Measurements from ENCODE around the gene DND1.

Gene DND1

DNA sequence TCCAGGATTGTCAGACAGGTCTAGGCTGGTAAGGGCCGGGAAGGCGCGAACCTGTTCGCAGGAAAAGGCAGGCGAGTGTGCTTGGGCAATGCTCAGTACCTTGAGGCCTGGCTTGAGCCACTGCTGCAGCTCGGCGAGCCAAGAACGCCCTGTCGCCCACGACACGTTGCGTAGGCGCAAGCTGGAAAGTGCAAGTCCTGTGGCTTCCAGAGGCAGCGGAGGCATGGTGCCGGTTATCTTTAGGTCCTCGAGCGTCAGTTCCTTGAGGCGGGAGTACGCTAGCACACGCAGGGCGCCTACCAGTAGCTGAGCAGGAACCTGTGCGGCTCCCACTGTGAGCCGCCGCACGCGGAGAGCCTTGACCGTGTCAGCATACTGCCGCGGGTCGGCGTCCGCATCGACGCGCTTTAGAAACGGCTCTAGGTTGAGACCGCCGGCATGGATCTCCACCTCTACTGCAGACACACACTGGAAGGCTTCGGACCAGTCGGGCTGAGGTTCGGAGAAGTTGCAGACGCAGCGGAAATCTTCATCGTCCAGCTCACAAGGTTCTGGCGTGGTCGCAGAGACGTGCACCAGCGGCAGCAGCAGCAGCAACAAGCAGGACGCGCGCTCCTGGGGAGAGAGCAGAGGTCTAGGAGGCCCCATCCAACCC, 40.9 kb downstream of the DND1 start:
- peaks cover 5% of the 10 kb centered on the region; the same call in 1 of the 2 replicates for H3K4me1 ChIP-seq
- DNase-seq = peak; percentile 20
- peak overlapping the region; percentile 58 for H3K4me3 ChIP-seq (ENCODE audit: low read depth, low read length)
- TF ChIP-seq, protein P1, sequence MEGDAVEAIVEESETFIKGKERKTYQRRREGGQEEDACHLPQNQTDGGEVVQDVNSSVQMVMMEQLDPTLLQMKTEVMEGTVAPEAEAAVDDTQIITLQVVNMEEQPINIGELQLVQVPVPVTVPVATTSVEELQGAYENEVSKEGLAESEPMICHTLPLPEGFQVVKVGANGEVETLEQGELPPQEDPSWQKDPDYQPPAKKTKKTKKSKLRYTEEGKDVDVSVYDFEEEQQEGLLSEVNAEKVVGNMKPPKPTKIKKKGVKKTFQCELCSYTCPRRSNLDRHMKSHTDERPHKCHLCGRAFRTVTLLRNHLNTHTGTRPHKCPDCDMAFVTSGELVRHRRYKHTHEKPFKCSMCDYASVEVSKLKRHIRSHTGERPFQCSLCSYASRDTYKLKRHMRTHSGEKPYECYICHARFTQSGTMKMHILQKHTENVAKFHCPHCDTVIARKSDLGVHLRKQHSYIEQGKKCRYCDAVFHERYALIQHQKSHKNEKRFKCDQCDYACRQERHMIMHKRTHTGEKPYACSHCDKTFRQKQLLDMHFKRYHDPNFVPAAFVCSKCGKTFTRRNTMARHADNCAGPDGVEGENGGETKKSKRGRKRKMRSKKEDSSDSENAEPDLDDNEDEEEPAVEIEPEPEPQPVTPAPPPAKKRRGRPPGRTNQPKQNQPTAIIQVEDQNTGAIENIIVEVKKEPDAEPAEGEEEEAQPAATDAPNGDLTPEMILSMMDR (IDR thresholded peaks at IDR 0.05; ENCODE audit: low read depth, low read length) = no peak
- H3K36me3 ChIP-seq = no peaks in the 10 kb centered on the region
- H3K9me3 ChIP-seq = 0 out of 2 replicates have a peak, but pooled peaks cover 2% of the 10 kb centered on the region
- H3K27me3 ChIP-seq = no peaks in the 10 kb centered on the region; the same call in 1 of the 2 replicates

DNA sequence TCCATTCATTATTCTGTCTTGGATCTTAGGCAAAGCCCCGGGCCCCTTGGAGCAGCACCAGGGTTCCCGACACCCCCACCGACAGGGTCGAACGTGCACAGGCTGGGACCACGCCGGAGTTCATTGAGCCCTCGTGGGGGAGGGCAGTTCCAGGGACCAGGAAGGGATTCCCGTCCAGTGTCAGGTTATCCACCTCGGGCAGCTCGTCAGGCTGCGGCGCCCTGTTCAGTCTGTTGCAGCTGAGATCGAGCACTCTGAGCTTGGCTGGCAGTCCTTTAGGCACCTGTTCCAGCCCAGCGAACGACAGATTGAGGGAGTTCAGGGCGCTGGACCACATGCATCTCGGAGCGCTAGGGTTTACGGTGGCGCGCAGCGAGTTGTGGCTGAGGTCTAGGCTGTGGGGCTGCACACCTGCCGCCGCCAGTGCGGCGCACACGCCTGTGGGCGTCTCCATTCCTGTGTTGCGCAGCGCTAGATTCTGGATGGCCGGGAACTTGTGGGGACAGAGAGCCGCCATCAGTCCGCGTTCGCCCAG, 41.5 kb downstream of the DND1 start:
- H3K27me3 ChIP-seq = no peaks in the 10 kb centered on the region; the same call in 1 of the 2 replicates
- no peak for DNase-seq

DNA sequence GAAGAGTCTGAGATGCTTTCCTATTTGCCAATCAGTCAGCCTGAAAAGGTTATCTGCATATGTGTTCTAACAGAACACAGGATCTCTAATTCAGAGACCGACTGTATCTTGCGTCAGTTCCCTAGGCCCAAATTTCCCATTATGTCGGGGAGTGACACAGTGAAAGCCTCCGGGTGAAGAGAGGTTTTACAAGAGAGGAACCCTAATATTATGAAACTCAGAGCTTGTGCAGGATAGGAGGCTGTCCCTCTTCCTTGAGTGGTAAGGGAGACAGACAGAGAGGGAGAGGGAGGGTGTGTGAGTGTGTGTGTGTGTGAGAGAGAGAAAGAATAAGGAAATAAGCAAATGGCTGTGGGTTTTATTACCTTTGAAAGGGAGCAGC, 42.3 kb downstream of the DND1 start:
- TF ChIP-seq, protein P1 (IDR thresholded peaks at IDR 0.05; ENCODE audit: low read depth, low read length) = no peak
- Histone ChIP-seq H3K4me1 (peaks cover 5% of the 10 kb centered on the region; the same call in 1 of the 2 replicates), H3K27me3 (no peaks in the 10 kb centered on the region; the same call in 1 of the 2 replicates), H3K4me3 (ENCODE audit: low read depth, low read length) (no peak overlapping the region), H3K36me3 (no peaks in the 10 kb centered on the region), H3K9me3 (peaks cover 2% of the 10 kb centered on the region; the same call in 1 of the 2 replicates)
- DNase-seq = no peak

More for the DNA sequence above, 41.5 kb downstream of the DND1 start:
- H3K9me3 ChIP-seq = peaks cover 2% of the 10 kb centered on the region; the same call in 1 of the 2 replicates
- H3K4me3 ChIP-seq (ENCODE audit: low read depth, low read length) = no peak overlapping the region
- H3K36me3 ChIP-seq = no peaks in the 10 kb centered on the region
- peaks cover 5% of the 10 kb centered on the region; the same call in 1 of the 2 replicates for H3K4me1 ChIP-seq
- TF ChIP-seq, protein P1 (IDR thresholded peaks at IDR 0.05; ENCODE audit: low read depth, low read length) = no peak

DNA sequence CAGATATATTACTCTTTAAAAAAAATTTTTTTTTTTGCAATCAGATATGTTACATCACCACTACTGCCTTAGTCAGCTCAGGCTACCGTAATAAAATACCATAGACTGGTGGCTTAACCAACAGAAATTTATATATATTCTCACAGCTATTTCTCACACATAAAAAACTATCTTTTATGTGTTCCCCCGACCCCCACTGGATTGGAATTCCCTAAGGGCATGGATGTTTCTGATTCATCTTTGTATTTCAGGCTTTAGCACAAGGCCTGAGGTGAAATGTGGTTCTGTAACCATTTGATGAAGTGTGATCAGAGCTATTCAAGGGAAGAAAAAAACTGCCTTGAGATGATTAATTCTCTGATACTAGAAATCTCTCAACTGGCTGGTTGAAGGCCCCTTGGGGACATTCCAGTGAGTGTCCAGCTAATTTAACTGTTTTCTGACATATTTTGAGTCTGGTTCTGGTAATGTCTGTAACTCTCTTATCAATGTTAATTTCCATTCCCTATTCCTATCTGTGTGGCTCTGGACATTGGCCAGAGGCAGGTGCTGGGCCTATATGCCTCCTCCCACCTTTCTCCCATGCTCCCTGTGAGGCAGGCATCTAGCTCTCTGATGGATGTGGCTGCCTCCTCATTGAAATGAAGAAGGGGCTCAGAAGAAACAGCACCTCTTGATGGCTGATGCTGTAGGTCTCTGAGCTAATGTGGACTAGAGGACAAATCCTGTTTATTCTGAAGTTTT, 42.9 kb downstream of the DND1 start:
- TF ChIP-seq, protein P1 (IDR thresholded peaks at IDR 0.05; ENCODE audit: low read depth, low read length) = no peak
- Histone ChIP-seq H3K36me3 (no peaks in the 10 kb centered on the region), H3K4me1 (peaks cover 5% of the 10 kb centered on the region; the same call in 1 of the 2 replicates), H3K9me3 (peaks cover 2% of the 10 kb centered on the region; the same call in 1 of the 2 replicates), H3K4me3 (ENCODE audit: low read depth, low read length) (no peak overlapping the region), H3K27me3 (no peaks in the 10 kb centered on the region; the same call in 1 of the 2 replicates)
- peak; percentile 39 for DNase-seq

DNA sequence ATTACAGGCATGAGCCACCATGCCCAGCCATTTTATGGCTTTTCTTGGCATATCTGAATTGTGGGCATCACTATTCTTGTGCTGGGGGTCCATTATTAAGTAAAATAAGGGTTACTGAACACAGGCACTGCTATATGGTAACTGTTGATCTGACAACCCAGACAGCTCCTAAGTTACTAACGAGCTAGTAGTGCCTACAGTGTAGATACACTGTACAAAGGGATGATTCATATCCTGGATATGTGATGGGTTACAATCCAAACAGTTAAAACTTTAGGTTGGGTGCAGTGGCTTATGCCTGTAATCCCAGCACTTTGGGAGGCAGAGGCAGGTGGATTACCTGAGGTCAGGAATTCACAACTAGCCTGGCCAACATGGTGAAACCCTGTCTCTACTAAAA, 44.7 kb downstream of the DND1 start:
- DNase-seq = no peak
- Histone ChIP-seq H3K9me3 (peaks cover 2% of the 10 kb centered on the region; the same call in 1 of the 2 replicates), H3K36me3 (no peaks in the 10 kb centered on the region), H3K4me3 (ENCODE audit: low read depth, low read length) (no peak overlapping the region), H3K4me1 (peaks cover 5% of the 10 kb centered on the region; the same call in 1 of the 2 replicates), H3K27me3 (no peaks in the 10 kb centered on the region; the same call in 1 of the 2 replicates)
- TF ChIP-seq, protein P1 (IDR thresholded peaks at IDR 0.05; ENCODE audit: low read depth, low read length) = no peak
